Hematopoietic multipotent progenitor cell treated with erythropoietin and hydrocortisone succinate and interleukin-3 and kit ligand, for 15 days (in vitro differentiated cells): Measurements from ENCODE around the gene VAV3.
"Not testable (repeated sequence)": the region's sequence is repeated elsewhere in the genome, so short reads cannot be mapped to it uniquely, and the experiment has no call there.

Experiments used
- DNase-seq: peaks from one replicate; pipeline ENCODE4 v3.0.0-alpha.2; 2015; ENCODE audit warnings: low spot score

VAV3 gene

GRCh38 chr1:107935396-107936064 is 29.4 kb downstream of the VAV3 start:
- no peak for DNase-seq

GRCh38 chr1:107934578-107934977 is 30.4 kb downstream of the VAV3 start:
- DNase-seq, result no peak

GRCh38 chr1:107933736-107934135 is 31.2 kb downstream of the VAV3 start:
- no peak for DNase-seq

- no peak for DNase-seq
Observed at GRCh38 chr1:107930292-107930691, 34.7 kb downstream of the VAV3 start.

GRCh38 chr1:107927820-107928219 is 37.2 kb downstream of the VAV3 start:
- DNase-seq, result no peak

- no peak for DNase-seq
Observed at GRCh38 chr1:107926436-107927080, 38.4 kb downstream of the VAV3 start.

- DNase-seq, result no peak
Observed at GRCh38 chr1:107925565-107925964, 39.4 kb downstream of the VAV3 start.

- no peak for DNase-seq
Observed at GRCh38 chr1:107920999-107921398, 44.0 kb downstream of the VAV3 start.

- no peak for DNase-seq
Observed at GRCh38 chr1:107920561-107920960, 44.4 kb downstream of the VAV3 start.

GRCh38 chr1:107919953-107920352 is 45.0 kb downstream of the VAV3 start:
- DNase-seq, result no peak

- peak; percentile 24 for DNase-seq
Observed at GRCh38 chr1:107914119-107914765, 50.7 kb downstream of the VAV3 start.

GRCh38 chr1:107912656-107913055 is 52.3 kb downstream of the VAV3 start:
- DNase-seq, result no peak

GRCh38 chr1:107900090-107900945 is 64.7 kb downstream of the VAV3 start:
- DNase-seq, result no peak

- DNase-seq, result no peak
Observed at GRCh38 chr1:107899655-107900054, 65.3 kb downstream of the VAV3 start.

- peak; percentile 62 for DNase-seq
Observed at GRCh38 chr1:107897438-107898345, 67.3 kb downstream of the VAV3 start.

- DNase-seq, result no peak
Observed at GRCh38 chr1:107896936-107897335, 68.0 kb downstream of the VAV3 start.

- no peak for DNase-seq
Observed at GRCh38 chr1:107896401-107896800, 68.6 kb downstream of the VAV3 start.

GRCh38 chr1:107895403-107896191 is 69.4 kb downstream of the VAV3 start:
- no peak for DNase-seq

- DNase-seq, result no peak
Observed at GRCh38 chr1:107894605-107895004, 70.4 kb downstream of the VAV3 start.

GRCh38 chr1:107893350-107893749 is 71.6 kb downstream of the VAV3 start:
- not testable (repeated sequence) for DNase-seq

- no peak for DNase-seq
Observed at GRCh38 chr1:107889524-107889923, 75.5 kb downstream of the VAV3 start.
